GM13977 (cell line): Measurements from ENCODE around the gene CYGB.
"Not testable (repeated sequence)": the region's sequence is repeated elsewhere in the genome, so short reads cannot be mapped to it uniquely, and the experiment has no call there.

Experiments
- DNase-seq: peaks from one replicate; pipeline ENCODE4 v3.0.0; 2012; ENCODE audit warnings: low spot score
- CTCF ChIP-seq: IDR thresholded peaks from 2 replicates; pipeline ENCODE4 v1.5.1; 2012; ENCODE audit warnings: mild to moderate bottlenecking, control low read depth; ENCODE audit not compliant: insufficient read depth; ENCODE audit errors: extremely low read depth, missing control alignments
- in situ Hi-C: fragments of 300-500 bp; cut with MboI; formaldehyde crosslinking; loops from one replicate; pipeline ENCODE4 v1.12.0; 2022; ENCODE audit warnings: low sequenced_read_pairs, low pct_unique_long_range_greater_than_20kb, mixed read lengths, inconsistent platforms; ENCODE audit not compliant: unreplicated experiment

The CYGB gene

GRCh38 chr17:76538281-76538931 is 897 bp upstream of the CYGB start:
- TF ChIP-seq CTCF = no peak
- DNase-seq = no peak
- in situ Hi-C loops = no loop called here

- DNase-seq = no peak
- in situ Hi-C loops = no loop called here
- no peak for TF ChIP-seq CTCF
These were observed 276 bp downstream of the CYGB start for GRCh38 chr17:76537288-76537577.

GRCh38 chr17:76536511-76537287 is 810 bp downstream of the CYGB start:
- DNase-seq = no peak
- TF ChIP-seq CTCF = no peak
- in situ Hi-C loops = no loop called here

- DNase-seq = no peak
- no peak for TF ChIP-seq CTCF
- in situ Hi-C loops = no loop called here
These were observed 1.6 kb downstream of the CYGB start for GRCh38 chr17:76535788-76536510.

GRCh38 chr17:76534831-76535732 is 2.4 kb downstream of the CYGB start:
- no peak for TF ChIP-seq CTCF
- no peak for DNase-seq
- in situ Hi-C loops = no loop called here

- in situ Hi-C loops, DNase-seq: not testable (repeated sequence)
These were observed 3.7 kb downstream of the CYGB start for GRCh38 chr17:76533640-76534359.
